HG03175 (cell line): ENCODE data around the gene TMEM132C.

Experiments
- ATAC-seq: cut with Tn5 transposase; IDR thresholded peaks from one replicate; pipeline ENCODE4 v1.9.1; 2021; ENCODE audit warnings: mild to moderate bottlenecking, moderate library complexity; ENCODE audit not compliant: unreplicated experiment

TMEM132C gene

GRCh38 chr12:128644664-128645296, 377.8 kb downstream of the TMEM132C start:
- no peak for ATAC-seq

- no peak for ATAC-seq
Observed at GRCh38 chr12:128649902-128650301, 382.9 kb downstream of the TMEM132C start.

- ATAC-seq: no peak
Observed at GRCh38 chr12:128652136-128652751, 385.3 kb downstream of the TMEM132C start.

GRCh38 chr12:128654468-128654867, 387.5 kb downstream of the TMEM132C start:
- no peak for ATAC-seq

- no peak for ATAC-seq
Observed at GRCh38 chr12:128657378-128657777, 390.4 kb downstream of the TMEM132C start.

- no peak for ATAC-seq
Observed at GRCh38 chr12:128660532-128661225, 393.7 kb downstream of the TMEM132C start.

- ATAC-seq: no peak
Observed at GRCh38 chr12:128661226-128661569, 394.2 kb downstream of the TMEM132C start.

- ATAC-seq: no peak
Observed at GRCh38 chr12:128662101-128662500, 395.1 kb downstream of the TMEM132C start.

- ATAC-seq: no peak
Observed at GRCh38 chr12:128664501-128664900, 397.5 kb downstream of the TMEM132C start.

GRCh38 chr12:128667193-128667592, 400.2 kb downstream of the TMEM132C start:
- no peak for ATAC-seq

- ATAC-seq: no peak
Observed at GRCh38 chr12:128671528-128672042, 404.6 kb downstream of the TMEM132C start.

- ATAC-seq: no peak
Observed at GRCh38 chr12:128672428-128672827, 405.5 kb downstream of the TMEM132C start.

GRCh38 chr12:128672893-128673292, 405.9 kb downstream of the TMEM132C start:
- no peak for ATAC-seq

- ATAC-seq: no peak
Observed at GRCh38 chr12:128675576-128675975, 408.6 kb downstream of the TMEM132C start.

- no peak for ATAC-seq
Observed at GRCh38 chr12:128680555-128680954, 413.6 kb downstream of the TMEM132C start.

- no peak for ATAC-seq
Observed at GRCh38 chr12:128682548-128683275, 415.7 kb downstream of the TMEM132C start.

GRCh38 chr12:128684352-128684751, 417.4 kb downstream of the TMEM132C start:
- no peak for ATAC-seq

- ATAC-seq: no peak
Observed at GRCh38 chr12:128685903-128686475, 419.0 kb downstream of the TMEM132C start.

- no peak for ATAC-seq
Observed at GRCh38 chr12:128687851-128688250, 420.9 kb downstream of the TMEM132C start.

- ATAC-seq: no peak
Observed at GRCh38 chr12:128690641-128691040, 423.7 kb downstream of the TMEM132C start.

- ATAC-seq: no peak
Observed at GRCh38 chr12:128693115-128693514, 426.1 kb downstream of the TMEM132C start.
